NCI-H82 (cell line): ENCODE measurements around the gene ABITRAM.
"Not testable (repeated sequence)": the region's sequence is repeated elsewhere in the genome, so short reads cannot be mapped to it uniquely, and the experiment has no call there.

Experiments
- DNase-seq: peaks from one replicate; lab custom pipeline; 2025; lab: John Stamatoyannopoulos, UW

The ABITRAM gene

GRCh38 chr9:108934323-108934893, at the start of gene ABITRAM:
ABITRAM (plus strand) TSS chr9:108934400; CDS start chr9:108934487, 87 bp downstream.
- DNase-seq, result peak; percentile 88

GRCh38 chr9:108884701-108885100, 49.5 kb upstream of the ABITRAM start:
- no peak for DNase-seq

GRCh38 chr9:108885643-108886348, 48.4 kb upstream of the ABITRAM start:
- DNase-seq, result peak; percentile 80

GRCh38 chr9:108886594-108887271, 47.5 kb upstream of the ABITRAM start:
- not testable (repeated sequence) for DNase-seq

GRCh38 chr9:108889649-108890067, 44.5 kb upstream of the ABITRAM start:
- DNase-seq, result peak; percentile 13

- DNase-seq, result no peak
These were observed 39.8 kb upstream of the ABITRAM start for GRCh38 chr9:108894225-108894997.

- no peak for DNase-seq
These were observed 36.7 kb upstream of the ABITRAM start for GRCh38 chr9:108897324-108898096.

GRCh38 chr9:108899023-108899695, 35.0 kb upstream of the ABITRAM start:
- DNase-seq, result not testable (repeated sequence)

GRCh38 chr9:108900176-108900575, 34.0 kb upstream of the ABITRAM start:
- no peak for DNase-seq

- no peak for DNase-seq
These were observed 30.6 kb upstream of the ABITRAM start for GRCh38 chr9:108903420-108904103.

- no peak for DNase-seq
These were observed 30.0 kb upstream of the ABITRAM start for GRCh38 chr9:108904161-108904560.

- DNase-seq, result no peak
These were observed 28.7 kb upstream of the ABITRAM start for GRCh38 chr9:108905494-108905893.

- no peak for DNase-seq
These were observed 23.8 kb upstream of the ABITRAM start for GRCh38 chr9:108910402-108910801.

- no peak for DNase-seq
These were observed 23.3 kb upstream of the ABITRAM start for GRCh38 chr9:108910914-108911313.

- no peak for DNase-seq
These were observed 22.4 kb upstream of the ABITRAM start for GRCh38 chr9:108911820-108912219.

GRCh38 chr9:108913391-108913790, 20.8 kb upstream of the ABITRAM start:
- DNase-seq, result no peak

GRCh38 chr9:108919517-108919916, 14.7 kb upstream of the ABITRAM start:
- DNase-seq, result no peak

GRCh38 chr9:108920401-108920800, 13.8 kb upstream of the ABITRAM start:
- DNase-seq, result not testable (repeated sequence)

GRCh38 chr9:108921200-108921599, 13.0 kb upstream of the ABITRAM start:
- DNase-seq, result no peak

- no peak for DNase-seq
These were observed 9.7 kb upstream of the ABITRAM start for GRCh38 chr9:108924466-108924865.
